NCI-H1417 treated with DMSO at 0.1 percent for 48 hours (cell line): ENCODE measurements around the gene PLCD1.

Experiments
- DNase-seq: peaks from one replicate; lab custom pipeline; 2025; lab: John Stamatoyannopoulos, UW

PLCD1 gene

DNA sequence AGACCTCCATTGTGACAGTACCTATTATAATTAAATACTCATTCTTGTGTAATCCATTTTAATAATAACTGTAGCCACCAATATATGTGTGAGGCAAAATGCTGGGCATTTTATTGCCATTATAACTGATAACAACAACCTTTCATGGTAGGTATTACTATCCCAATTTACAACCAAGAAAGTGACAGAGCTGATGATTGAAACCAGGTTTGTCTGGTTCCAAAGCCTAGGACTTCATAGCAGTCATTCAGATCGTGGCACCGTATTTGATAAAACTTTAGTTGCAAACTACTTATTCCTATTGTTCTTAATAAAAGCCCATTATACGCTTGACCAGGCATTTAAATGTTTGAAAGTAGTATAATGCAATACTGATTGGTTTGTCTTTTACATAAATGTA is 65.3 kb downstream of the PLCD1 start:
- no peak for DNase-seq

DNA sequence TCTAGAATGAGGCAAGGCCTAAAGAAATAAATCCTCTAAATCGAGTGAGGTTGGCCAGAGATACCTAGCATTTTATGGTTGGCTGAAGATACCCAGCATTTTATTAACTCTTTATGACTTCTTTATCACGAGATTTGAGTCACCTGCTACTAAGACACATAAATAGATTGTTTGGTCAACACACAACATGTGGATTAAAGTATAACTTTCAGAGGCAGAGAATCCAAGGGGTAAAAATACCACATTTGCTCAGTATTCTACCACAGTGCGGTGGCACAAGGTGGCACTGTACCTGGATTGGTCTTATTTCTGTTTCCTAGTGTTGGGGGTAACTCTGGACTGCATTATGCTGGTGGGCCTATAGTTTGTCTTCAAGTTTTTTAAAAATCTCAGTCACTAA is 65.8 kb downstream of the PLCD1 start:
- DNase-seq: no peak

DNA sequence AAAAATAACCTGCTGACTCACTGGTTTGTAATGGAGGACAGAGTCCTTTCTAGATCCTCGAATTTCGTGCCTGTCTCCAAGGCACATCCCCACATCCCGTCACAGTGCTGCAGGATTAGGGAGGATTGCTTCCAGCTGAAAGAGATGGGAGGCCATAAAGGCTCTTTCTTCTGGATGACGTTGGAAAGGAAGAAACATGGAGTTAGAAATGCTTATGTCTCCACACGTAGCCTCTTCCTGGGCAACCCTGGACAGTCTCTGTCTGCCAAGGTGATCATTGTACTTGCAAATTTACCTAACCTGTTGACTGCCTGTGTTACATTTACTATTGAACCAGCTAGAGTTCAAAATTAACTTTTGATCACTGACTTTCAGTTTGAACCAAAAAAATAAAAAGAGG is 66.4 kb downstream of the PLCD1 start:
- no peak for DNase-seq

DNA sequence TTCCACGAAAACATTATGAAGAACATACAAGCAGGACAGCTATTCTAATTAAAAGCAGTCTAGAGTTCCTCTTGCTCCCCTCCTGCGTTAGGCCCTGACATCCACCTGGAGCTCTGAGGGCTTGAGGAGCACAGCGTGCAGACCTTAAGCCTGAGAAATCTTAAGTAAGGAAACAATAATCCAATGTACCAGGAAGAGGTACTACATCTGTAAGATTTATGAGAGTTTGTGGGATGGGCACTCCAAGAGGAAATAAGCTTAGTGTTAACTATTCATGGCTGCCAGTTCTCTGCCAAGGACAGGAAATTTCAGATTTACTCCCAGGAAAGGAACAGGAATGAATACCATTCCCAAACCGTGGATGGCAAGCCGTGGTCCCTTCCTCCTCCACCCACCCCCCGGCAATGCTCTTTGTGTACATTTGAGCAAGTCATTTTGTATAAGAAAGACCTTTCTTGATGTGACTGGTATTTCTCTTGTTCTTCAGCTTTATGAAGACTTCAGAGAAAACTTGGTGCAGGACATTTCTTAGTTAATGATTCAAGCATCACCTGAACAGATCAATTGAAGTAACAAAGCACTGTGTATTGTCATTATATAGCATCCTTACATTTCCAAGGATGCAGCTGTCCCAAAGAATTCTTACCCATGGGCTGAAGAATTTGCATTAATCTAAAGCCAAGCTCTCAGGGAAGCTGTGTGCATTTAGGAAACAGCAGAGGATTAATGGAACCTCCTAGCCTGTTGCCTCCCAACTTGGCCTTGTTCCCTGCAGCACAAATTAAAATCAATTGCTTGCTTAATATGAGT is 67.6 kb downstream of the PLCD1 start:
- no peak for DNase-seq

DNA sequence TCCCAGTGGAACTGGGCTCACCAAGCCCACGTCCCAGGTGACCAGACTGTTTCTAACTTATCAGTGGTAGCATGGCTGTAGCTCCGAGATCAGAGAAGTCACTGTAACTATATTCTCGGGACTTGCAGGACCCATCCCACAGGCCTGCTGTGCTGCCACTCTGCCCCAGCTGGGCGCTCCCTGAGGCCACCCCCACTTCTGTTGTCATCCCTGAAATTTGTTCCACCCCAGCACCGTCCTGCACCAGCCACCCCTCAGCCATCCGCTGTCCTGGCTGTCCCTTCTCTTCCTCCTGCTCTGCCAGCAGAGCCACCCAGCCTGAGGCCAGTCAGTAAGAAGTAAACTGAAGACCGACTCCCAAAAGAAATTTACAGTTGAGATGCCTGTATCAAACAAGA is 71.9 kb downstream of the PLCD1 start:
- DNase-seq: no peak
